Measurements from ENCODE around the gene ACCSL. TPM values are rescaled to one million over a fixed set of nuclear protein-coding genes. Genes with fewer than 3 reads are reported as not detected.

ACCSL gene
- total and polyA plus RNA-seq, 2 donors (not counting 1 experiment from before 2014, with no cell fraction given), result not detected

DNA sequence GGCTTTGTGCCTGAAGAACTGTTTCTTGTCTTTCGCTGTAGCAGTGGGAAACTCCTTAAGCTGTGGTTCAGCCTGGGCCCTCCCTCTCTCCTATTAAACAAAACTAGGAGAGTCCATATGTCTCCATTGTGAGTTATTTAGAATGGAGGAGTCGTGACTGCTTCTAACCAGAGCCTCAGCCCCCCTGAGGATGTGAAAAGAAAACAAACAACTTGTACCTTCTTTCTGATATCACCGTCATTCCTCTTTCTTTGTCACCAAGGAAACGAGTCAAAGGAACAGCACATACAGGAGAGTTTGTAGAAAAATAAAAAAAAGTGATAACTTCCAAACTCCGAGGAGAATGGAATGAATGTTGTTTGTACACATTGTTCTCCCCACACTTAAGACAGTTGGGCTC lies 36.1 kb downstream of the ACCSL start:
- TF ChIP-seq, protein P1, sequence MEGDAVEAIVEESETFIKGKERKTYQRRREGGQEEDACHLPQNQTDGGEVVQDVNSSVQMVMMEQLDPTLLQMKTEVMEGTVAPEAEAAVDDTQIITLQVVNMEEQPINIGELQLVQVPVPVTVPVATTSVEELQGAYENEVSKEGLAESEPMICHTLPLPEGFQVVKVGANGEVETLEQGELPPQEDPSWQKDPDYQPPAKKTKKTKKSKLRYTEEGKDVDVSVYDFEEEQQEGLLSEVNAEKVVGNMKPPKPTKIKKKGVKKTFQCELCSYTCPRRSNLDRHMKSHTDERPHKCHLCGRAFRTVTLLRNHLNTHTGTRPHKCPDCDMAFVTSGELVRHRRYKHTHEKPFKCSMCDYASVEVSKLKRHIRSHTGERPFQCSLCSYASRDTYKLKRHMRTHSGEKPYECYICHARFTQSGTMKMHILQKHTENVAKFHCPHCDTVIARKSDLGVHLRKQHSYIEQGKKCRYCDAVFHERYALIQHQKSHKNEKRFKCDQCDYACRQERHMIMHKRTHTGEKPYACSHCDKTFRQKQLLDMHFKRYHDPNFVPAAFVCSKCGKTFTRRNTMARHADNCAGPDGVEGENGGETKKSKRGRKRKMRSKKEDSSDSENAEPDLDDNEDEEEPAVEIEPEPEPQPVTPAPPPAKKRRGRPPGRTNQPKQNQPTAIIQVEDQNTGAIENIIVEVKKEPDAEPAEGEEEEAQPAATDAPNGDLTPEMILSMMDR (IDR thresholded peaks at IDR 0.05), result no peak
- no peak for TF ChIP-seq EZH2 (IDR thresholded peaks at IDR 0.05; ENCODE audit: borderline replicate concordance, insufficient read depth, low read depth, low read length, poor library complexity, severe bottlenecking)
- Mint-ChIP-seq H3K27ac (no peak overlapping the region), H3K4me1 (no peaks in the 10 kb centered on the region), H3K9me3 (ENCODE audit: insufficient read depth) (peaks cover 5% of the 10 kb centered on the region), H3K27me3 (no peaks in the 10 kb centered on the region), H3K4me3 (no peak overlapping the region)
- H3K36me3 ChIP-seq (replicated peaks in 1 of 2; ENCODE audit: control extremely low read depth in 1 of 2, control insufficient read depth in 1 of 2, extremely low read depth in 1 of 2, insufficient read depth in 2 of 2, low read length in 1 of 2), result peaks cover under 1 to 1% of the 10 kb centered on the region in 2 experiments
- H3K27me3 ChIP-seq (replicated peaks in 1 of 4; ENCODE audit: control extremely low read depth in 1 of 4, control insufficient read depth in 3 of 4, insufficient read depth in 4 of 4, low read length in 3 of 4), result no peaks in the 10 kb centered on the region
- intact Hi-C loops (cut with micrococcal nuclease), result no loop called here
- H3K79me2 ChIP-seq (ENCODE audit: control insufficient read depth, insufficient read depth, low read length), result no peaks in the 10 kb centered on the region
- DNase-seq (no peak), ATAC-seq (ENCODE audit: low read depth) (no peak)
- no peak overlapping the region for H3K4me3 ChIP-seq (ENCODE audit: control extremely low read depth in 1 of 5, extremely low read depth in 1 of 5, insufficient read depth in 1 of 5, low read depth in 2 of 5, low read length in 4 of 5)
- POLR2A ChIA-PET, result interaction anchor here (0.6 kb wide), 1 partner anchor 1066 kb away, joined by 3 read pairs; no protein-coding TSS in a partner anchor
- 100% methylated on average over 1 of the region's 5 CpGs for WGBS (ENCODE audit: insufficient coverage)
- H3K27ac ChIP-seq (ENCODE audit: low read length in 2 of 2), result no peak overlapping the region
- CTCF ChIA-PET, result interaction anchor here (0.7 to 3.7 kb wide), 2 partner anchors 11 to 22 kb away, joined by 3 to 18 read pairs; partner anchors contain the start of gene EXT2
- no peaks in the 10 kb centered on the region for H3K9me3 ChIP-seq (ENCODE audit: control extremely low read depth in 1 of 3, control insufficient read depth in 2 of 3, insufficient read depth in 1 of 3, low read length in 2 of 3)
- H4K20me1 ChIP-seq (ENCODE audit: control insufficient read depth, insufficient read depth, low read length, poor library complexity, severe bottlenecking), result no peaks in the 10 kb centered on the region
- H3K9ac ChIP-seq (ENCODE audit: low read length), result no peak overlapping the region
- no peaks in the 10 kb centered on the region for H3K4me1 ChIP-seq (ENCODE audit: control insufficient read depth in 2 of 2, insufficient read depth in 2 of 2, low read length in 2 of 2)
- H3K4me2 ChIP-seq (replicated peaks; ENCODE audit: low read depth, low read length, poor library complexity, severe bottlenecking), result no peak overlapping the region
- no peak overlapping the region for H2AFZ ChIP-seq (ENCODE audit: insufficient read depth, low read depth, low read length, poor library complexity, severe bottlenecking)

DNA sequence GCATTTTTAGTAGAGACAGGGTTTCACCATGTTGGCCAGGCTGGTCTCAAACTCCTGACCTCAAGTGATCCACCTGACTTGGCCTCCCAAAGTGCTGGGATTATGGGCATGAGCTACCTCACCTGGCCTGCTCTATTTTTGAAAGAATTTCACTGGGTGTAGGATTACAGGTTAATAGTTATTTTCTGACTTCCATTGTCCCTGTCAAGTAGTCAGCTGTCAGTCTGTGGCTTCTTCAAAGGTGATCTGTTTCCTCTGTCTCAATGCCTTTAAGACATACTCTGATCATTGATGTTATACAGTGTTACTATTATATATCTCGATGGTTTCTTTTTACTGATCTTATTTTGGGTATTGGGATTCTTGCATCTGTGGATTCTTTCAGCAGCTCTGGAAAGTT lies 37.5 kb downstream of the ACCSL start:
- ATAC-seq (ENCODE audit: low read depth) (no peak), DNase-seq (no peak)
- Histone ChIP-seq H3K36me3 (replicated peaks in 1 of 2; ENCODE audit: control extremely low read depth in 1 of 2, control insufficient read depth in 1 of 2, extremely low read depth in 1 of 2, insufficient read depth in 2 of 2, low read length in 1 of 2) (no peaks in the 10 kb centered on the region), H3K27me3 (replicated peaks in 1 of 4; ENCODE audit: control extremely low read depth in 1 of 4, control insufficient read depth in 3 of 4, insufficient read depth in 4 of 4, low read length in 3 of 4) (no peaks in the 10 kb centered on the region), H3K27ac (ENCODE audit: low read length in 2 of 2) (no peak overlapping the region), H3K9me3 (ENCODE audit: control extremely low read depth in 1 of 3, control insufficient read depth in 2 of 3, insufficient read depth in 1 of 3, low read length in 2 of 3) (no peaks in the 10 kb centered on the region), H3K9ac (ENCODE audit: low read length) (no peak overlapping the region), H3K4me1 (ENCODE audit: control insufficient read depth in 2 of 2, insufficient read depth in 2 of 2, low read length in 2 of 2) (no peaks in the 10 kb centered on the region), H3K79me2 (ENCODE audit: control insufficient read depth, insufficient read depth, low read length) (no peaks in the 10 kb centered on the region), H4K20me1 (ENCODE audit: control insufficient read depth, insufficient read depth, low read length, poor library complexity, severe bottlenecking) (no peaks in the 10 kb centered on the region), H2AFZ (ENCODE audit: insufficient read depth, low read depth, low read length, poor library complexity, severe bottlenecking) (no peak overlapping the region), H3K4me2 (replicated peaks; ENCODE audit: low read depth, low read length, poor library complexity, severe bottlenecking) (no peak overlapping the region), H3K4me3 (ENCODE audit: control extremely low read depth in 1 of 5, extremely low read depth in 1 of 5, insufficient read depth in 1 of 5, low read depth in 2 of 5, low read length in 4 of 5) (no peak overlapping the region)
- no CpG with 5 or more reads among the region's 1 CpG for WGBS (ENCODE audit: insufficient coverage)
- Mint-ChIP-seq H3K27me3 (no peaks in the 10 kb centered on the region), H3K4me1 (no peaks in the 10 kb centered on the region), H3K27ac (no peak overlapping the region), H3K4me3 (no peak overlapping the region), H3K9me3 (ENCODE audit: insufficient read depth) (peaks cover 5% of the 10 kb centered on the region)
- ChIA-PET POLR2A (no interaction called here), CTCF (interaction anchor here (1.4 to 3.7 kb wide), 2 partner anchors 10 to 12 kb away, joined by 6 to 18 read pairs; partner anchors contain the start of gene EXT2)
- no peak for TF ChIP-seq EZH2 (IDR thresholded peaks at IDR 0.05; ENCODE audit: borderline replicate concordance, insufficient read depth, low read depth, low read length, poor library complexity, severe bottlenecking)
- TF ChIP-seq, protein P1 (IDR thresholded peaks at IDR 0.05), result no peak
- intact Hi-C loops (cut with micrococcal nuclease), result no loop called here

All from B cell (primary cell).